GM21367 (cell line): ENCODE measurements around the gene TIPRL.
"Not testable (repeated sequence)": the region's sequence is repeated elsewhere in the genome, so short reads cannot be mapped to it uniquely, and the experiment has no call there.

Experiments used
- ATAC-seq: cut with Tn5 transposase; IDR thresholded peaks from one replicate; pipeline ENCODE4 v1.9.1; 2021; ENCODE audit not compliant: unreplicated experiment

TIPRL gene

DNA sequence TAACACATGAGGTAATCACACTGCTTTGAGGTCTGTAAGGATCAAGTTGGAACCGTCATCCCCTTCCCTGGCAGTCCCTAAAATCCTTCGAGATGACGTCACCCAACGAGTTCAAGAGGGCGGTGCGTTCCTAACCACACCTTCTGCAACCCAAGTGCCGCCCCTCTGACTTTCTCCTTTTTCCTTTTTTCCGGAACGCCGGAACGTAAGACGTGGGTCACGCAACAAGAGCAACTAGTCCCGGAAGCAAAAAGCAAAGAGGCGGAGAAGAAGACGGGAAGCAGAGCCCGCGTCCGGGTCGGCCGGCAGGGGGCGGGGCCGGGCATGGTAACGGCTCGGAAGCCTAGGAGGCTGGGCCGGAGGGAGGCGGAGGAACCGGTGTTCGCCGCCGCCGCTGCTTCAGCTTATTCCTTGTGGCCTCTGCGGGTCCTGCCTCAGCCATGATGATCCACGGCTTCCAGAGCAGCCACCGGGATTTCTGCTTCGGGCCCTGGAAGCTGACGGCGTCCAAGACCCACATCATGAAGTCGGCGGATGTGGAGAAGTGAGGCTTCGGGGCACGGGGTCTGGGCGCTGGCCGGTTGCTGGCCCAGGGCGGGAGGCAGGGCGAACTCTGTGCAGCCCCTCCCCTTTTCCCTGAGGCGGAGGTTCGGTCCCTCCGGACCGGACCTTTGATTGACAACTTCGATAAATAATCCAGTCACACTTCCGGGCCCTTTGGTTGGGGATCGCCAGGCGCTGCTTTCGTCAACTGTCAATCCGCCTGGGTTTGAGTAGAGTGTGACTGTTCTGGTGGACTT, at the start of gene TIPRL:
TSS of gene TIPRL (plus strand) at position 325 of the 800 bp plus-strand sequence. CDS start at position 441, 116 bp downstream.
- ATAC-seq, result peak; percentile 88

DNA sequence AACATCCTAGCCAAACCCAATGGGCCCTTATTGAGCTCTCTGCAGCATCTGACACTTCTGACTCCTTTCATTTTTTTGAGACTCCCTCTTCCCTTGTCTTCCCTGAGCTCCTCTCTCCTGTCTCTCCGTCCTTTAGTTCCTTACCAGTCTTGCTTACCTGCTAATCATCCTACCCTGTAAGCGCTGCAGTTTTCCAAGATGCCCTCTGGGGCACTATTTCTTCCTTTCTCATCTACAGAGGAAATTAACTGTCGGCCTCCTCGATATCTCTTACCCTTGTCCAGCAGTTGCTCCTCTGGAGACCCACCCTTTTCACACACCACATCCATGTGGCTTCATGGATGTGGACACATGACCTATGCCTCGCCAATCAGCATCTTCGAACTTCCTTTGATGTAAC, 48.8 kb upstream of the TIPRL start:
- no peak for ATAC-seq

- no peak for ATAC-seq
These were observed 44.6 kb upstream of the TIPRL start for GRCh38 chr1:168134132-168134531.

- no peak for ATAC-seq
These were observed 44.1 kb upstream of the TIPRL start for GRCh38 chr1:168134642-168135041.

DNA sequence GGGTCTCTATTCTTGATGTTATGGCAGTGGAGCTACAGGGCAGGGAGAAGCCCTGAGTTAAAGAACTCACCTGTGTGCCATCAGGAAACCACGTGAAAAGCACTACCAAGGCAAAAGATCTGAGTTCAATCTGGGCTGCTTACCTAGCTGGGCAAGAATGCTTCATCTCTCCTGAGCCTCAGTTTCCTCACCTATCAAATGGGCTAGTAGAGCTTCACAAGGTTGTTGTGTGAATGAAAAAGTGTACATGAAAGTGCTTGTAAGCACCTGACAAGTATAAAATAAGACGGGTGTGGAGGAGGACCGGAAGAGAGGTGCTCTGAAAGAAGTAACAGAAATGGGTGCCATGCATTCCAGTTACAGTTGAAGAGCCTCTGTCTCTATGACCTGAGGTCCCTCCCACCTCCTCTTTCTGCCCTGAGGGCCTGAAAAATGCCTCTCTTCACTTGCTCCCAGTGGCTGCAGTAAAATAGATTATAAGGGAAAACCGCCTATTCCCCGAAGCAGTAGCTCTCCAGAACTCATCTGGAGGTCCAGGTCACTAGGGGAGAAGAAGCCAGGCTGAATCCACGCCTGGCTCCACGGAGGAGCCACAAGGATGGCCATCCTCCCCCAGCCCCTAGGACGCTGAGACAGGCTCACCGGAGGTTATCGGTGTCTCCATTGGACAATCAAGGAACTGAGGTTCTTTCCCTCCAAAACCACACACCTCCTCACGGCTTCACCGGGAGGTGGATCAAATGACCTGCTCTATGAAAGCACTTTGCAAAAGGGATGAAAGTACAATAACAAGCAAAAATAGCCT, 43.4 kb upstream of the TIPRL start:
- no peak for ATAC-seq

GRCh38 chr1:168135921-168136708, 42.6 kb upstream of the TIPRL start:
- ATAC-seq, result no peak

- no peak for ATAC-seq
These were observed 41.9 kb upstream of the TIPRL start, which contains the start of gene GPR161 for GRCh38 chr1:168136709-168137514. TSS of gene GPR161 (minus strand) at chr1:168136930. CDS start at chr1:168104850, 32,080 bp downstream.

DNA sequence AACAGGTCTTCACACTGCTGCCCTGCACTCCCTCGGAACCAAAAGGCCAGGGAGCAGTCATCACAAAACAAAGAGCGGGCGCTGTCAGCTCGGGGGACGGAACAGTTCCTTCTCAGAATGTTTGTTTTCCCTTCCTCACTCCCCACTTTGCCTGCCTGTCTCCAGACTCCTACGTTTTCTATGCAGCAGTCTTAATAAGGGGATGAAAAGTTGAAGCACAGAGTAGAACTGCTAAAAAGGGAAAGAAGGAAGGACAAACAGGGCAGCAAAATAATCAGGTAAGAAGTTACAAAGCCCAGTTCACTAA, 41.3 kb upstream of the TIPRL start:
- no peak for ATAC-seq

DNA sequence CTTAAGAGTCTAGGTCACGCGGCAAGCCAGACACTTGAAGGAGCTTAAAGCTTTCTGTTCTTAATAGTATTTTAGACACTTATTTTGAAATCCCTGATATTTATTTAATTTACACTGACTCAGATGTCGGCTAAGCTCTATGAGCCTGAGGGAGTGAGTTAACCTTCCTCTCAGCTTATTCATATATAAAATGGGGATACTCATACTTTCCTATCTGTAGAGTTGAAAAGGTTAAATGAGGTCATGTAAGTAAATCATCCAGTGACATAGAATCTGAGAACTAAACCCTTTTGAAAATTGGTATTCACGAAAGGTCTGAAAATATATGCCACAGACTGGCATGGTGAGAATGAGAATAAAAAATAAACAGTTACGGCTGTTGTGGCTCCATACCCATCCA, 40.6 kb upstream of the TIPRL start:
- ATAC-seq, result no peak

DNA sequence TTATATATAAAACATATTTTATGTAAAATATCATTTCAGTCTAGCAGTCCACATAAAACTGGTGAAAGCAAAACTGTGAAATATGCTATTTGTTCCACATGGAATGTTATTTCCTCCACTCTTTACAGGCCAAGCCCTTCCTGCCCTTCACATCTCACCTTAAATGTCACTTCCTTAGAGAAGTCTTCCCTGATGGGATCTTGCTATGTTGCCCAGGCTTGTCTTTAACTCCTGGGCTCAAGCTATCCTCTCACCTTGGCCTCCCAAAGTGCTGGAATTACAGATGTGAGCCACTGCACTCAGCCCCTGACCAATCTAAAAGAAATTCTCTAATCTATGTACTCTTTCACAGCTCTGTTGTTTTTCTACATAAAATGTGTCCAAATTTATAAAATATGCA, 39.7 kb upstream of the TIPRL start:
- ATAC-seq, result no peak

- no peak for ATAC-seq
These were observed 36.8 kb upstream of the TIPRL start for GRCh38 chr1:168141871-168142385.

- ATAC-seq, result peak; percentile 94
These were observed 33.3 kb upstream of the TIPRL start for GRCh38 chr1:168145184-168146159.

- no peak for ATAC-seq
These were observed 32.6 kb upstream of the TIPRL start for GRCh38 chr1:168146160-168146539.

GRCh38 chr1:168146626-168147025, 32.1 kb upstream of the TIPRL start:
- ATAC-seq, result no peak

- peak; percentile 58 for ATAC-seq
These were observed 29.8 kb upstream of the TIPRL start for GRCh38 chr1:168148916-168149315.

- ATAC-seq, result no peak
These were observed 28.5 kb upstream of the TIPRL start for GRCh38 chr1:168150283-168150682.

DNA sequence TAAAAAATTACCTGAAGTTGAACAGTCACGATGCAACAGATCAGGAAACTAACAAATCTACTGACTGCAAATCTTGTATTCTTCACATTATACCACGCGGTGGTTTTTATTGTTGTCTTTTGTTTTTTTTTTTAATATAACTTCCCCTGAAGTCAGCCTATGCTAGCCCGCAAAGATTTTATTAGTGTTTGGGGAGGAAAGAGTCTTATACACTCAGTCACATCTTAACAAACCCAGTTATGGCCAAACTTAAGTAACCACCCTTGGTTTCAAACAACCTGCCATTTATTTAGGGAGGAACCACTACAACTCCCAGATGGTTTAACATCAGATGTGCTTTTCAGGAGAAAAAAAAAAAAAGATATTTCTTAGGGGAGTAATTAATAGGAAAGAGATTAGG, 26.8 kb upstream of the TIPRL start:
- no peak for ATAC-seq

DNA sequence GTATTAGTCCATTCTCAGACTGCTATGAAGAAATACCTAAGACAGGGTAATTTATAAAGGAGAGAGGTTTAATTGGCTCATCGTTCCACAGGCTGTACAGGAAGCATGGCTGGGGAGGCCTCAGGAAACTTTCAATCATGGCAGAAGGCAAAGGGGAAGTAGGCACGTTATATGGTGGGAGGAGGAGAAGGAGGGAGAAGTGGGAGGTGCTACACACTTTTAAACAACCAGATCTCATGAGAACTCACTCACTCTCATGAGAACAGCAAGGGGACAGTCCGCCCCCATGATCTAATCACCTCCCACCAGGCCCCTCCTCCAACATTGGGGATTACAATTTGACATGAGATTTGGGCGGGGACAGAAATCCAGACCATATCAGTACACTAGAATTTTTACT, 24.1 kb upstream of the TIPRL start:
- ATAC-seq, result not testable (repeated sequence)

DNA sequence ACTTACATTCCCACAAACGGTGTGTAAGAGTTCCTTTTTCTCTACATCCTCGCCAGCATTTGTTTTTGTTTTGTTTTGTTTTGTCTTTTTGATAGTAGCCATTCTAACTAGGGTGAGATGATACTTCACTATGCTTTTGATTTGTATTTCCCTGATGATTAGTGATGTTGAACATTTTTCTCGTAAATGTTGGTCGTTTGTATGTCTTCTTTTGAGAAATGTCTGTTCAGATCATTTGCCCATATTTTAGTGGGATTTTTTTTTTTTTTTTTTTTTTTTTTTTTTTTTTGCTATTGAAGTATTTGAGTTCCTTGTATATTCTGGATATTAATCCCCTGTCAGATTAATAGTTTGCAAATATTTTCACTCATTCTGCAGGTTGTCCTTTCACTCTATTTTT, 22.9 kb upstream of the TIPRL start:
- no peak for ATAC-seq
